GM19238 (cell line): Measurements from ENCODE around the gene SERPINC1.
"Not testable (repeated sequence)": the region's sequence is repeated elsewhere in the genome, so short reads cannot be mapped to it uniquely, and the experiment has no call there.

ENCODE experiments used
- DNase-seq: peaks from one replicate; pipeline ENCODE4 v3.0.0; 2011; ENCODE audit warnings: low spot score; ENCODE audit not compliant: insufficient read length

The SERPINC1 gene

GRCh38 chr1:173893611-173894010 is 23.5 kb downstream of the SERPINC1 start:
- DNase-seq, result no peak

GRCh38 chr1:173889885-173890284 is 27.2 kb downstream of the SERPINC1 start:
- no peak for DNase-seq

GRCh38 chr1:173888749-173889148 is 28.4 kb downstream of the SERPINC1 start:
- no peak for DNase-seq

DNA sequence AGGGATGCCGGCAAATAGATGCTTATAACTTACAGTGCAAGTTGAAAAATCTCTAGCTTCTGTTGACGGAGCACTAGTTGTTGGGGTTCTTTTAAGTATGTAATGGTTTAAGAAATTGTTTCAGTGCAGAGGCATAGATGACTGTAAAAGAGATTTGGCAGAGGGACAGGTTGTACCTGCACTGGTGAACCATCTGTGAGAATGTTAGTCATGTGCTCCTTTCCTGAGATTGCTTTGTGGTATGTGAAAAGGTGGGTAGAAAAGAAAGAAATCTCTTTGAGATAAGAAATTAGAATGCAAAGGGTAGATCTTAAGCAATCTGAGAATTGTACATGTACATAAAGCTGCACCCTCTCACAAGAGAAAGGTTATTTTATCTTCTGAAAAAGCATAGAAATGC is 29.5 kb downstream of the SERPINC1 start:
- no peak for DNase-seq

DNA sequence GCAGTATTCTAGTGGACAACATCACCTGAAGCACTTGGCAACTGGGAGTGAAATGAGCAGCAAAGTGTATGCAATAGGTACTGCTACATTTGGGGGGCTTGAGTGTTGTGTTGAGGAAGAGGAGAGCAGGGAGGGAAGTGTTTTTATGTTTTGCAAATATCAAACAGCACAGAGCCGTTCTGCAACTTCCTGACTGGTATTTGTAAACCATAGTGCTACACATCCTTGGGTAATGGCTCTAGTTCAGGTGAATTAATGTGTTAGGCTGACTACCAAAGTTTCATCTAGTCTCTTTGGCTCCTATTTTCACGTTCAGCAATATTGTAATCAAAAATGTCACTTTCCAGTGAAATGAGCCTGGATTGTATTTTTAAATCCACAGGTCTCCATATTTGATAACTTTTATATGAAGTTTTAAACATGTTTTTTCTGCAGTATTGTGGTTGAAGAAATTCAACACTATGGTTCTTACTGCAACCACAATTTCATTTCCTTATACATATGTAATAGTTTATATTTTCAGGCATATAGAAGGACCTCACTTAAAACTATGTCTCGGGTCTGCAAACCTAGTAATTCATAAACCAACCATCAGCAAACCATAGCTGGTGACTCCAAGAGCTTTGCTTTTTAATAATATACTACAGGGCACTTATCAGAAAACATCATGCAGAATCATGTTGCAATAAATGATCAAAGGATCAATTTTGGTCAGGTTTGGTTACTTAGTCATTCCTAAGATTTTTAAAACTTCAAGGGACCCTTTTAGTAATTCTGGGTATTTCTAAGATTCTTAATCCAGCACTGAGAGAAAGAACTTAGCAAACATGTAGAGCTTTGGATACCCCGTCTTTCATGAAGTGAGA is 30.1 kb downstream of the SERPINC1 start:
- DNase-seq, result no peak

DNA sequence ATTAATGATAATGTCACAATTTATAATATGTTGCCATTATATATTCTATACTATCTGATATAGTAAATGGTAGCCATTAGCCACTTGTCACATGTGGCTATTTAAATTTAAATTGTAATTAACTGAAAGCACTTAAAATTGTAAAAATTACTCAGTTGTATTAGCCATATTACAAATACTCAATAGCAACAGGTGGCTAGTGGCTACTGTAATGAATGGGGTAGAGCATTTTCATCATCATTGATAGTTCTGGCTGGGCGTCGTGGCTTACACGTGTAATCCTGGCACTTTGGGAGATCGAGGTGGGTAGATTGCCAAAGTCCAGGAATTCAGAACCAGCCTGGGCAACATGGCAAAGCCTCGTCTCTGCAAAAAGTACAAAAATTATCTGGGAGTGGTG is 32.4 kb downstream of the SERPINC1 start:
- no peak for DNase-seq

GRCh38 chr1:173881117-173881516 is 36.0 kb downstream of the SERPINC1 start:
- DNase-seq, result not testable (repeated sequence)

DNA sequence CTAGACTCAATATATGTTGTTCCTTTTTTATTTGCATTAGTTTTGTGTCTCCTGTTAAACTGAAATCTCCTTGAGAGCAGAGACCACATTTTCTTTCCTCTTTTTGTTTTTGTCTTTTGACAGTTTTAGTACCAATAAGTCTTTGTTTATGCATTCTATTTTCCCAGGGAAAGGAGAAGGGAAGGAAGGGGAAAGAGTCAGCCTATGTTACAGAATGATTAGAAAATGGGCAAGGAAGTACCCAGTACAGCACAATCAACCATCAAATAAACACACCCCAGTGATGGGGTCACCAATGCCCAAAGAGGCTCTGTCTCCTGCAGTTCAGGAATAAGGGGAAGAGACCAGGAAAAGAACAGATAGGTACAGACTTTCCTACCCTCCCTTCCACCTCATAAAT is 38.9 kb downstream of the SERPINC1 start:
- DNase-seq, result no peak

DNA sequence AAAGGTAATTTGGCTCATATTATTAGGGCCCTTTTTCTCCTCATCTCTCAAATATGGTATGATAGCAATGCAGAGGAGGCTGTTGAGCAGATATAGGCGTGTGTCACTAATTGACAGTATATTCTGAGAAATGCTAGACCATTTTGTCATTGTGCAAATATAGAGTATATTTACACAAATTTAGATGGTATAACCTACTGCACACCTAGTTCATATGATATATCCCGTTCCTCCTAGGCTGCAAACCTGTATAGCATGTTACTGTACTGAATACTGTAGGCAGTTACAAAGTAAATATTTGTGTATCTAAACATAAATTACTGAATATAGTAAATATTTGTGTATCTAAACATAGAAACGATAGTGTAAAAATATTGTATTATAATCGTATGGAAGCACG is 40.4 kb downstream of the SERPINC1 start:
- no peak for DNase-seq

DNA sequence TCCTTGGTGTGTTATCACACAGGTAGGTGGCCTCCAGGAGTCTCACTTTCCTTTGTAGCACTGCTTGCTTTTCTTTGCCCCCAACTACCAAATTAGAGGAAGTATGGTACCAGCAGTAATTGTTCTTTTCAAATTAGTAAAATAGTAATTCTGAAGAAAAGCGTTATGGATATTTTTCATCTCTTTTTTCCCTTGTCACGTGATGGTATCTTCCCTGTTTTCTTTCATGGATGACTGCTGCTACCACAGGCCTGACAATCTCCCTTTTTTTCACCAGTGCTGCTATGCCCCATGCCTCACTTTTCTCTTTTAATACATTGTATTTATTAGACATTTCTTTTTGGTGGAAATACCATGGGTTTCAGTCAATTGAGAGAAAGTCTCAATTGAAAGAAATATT is 45.6 kb downstream of the SERPINC1 start:
- no peak for DNase-seq

DNA sequence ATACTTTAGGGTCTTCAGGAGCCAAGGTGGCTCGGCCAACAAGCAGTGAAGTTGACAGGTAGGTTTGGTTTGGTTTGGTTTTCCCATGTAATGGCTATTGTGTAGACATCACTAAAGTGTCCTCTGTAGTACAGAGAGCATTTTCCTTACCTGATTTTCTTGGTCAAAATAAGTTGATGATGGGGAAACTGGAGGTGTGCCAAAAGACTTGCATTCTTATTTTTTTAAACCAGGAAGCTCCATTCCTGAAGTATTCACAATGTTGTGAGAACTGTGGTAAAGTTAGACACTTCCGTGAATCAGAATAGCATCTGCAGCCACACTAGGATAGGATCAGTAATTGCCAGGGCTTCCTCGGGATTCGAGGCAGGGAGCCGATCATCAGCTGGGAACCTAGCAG is 46.0 kb downstream of the SERPINC1 start:
- no peak for DNase-seq

- peak; percentile 8 for DNase-seq
Observed at GRCh38 chr1:173870252-173871075, 46.7 kb downstream of the SERPINC1 start.

DNA sequence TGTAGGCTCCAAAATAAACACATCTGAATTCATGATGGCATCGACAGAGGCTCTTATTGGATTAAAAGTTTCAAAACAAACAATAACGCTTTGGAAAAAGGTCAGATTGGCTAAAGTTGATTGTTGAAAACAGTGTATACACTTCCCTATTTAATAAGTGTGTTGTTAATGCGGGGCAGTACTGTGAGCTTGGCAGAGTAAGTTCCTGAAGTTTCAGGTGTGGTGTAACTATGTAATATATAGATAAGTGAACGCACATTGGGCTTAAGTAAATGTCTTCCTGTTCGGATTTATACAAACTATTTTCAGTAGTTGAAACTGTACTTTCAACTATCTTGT is 48.1 kb downstream of the SERPINC1 start:
- DNase-seq, result no peak

DNA sequence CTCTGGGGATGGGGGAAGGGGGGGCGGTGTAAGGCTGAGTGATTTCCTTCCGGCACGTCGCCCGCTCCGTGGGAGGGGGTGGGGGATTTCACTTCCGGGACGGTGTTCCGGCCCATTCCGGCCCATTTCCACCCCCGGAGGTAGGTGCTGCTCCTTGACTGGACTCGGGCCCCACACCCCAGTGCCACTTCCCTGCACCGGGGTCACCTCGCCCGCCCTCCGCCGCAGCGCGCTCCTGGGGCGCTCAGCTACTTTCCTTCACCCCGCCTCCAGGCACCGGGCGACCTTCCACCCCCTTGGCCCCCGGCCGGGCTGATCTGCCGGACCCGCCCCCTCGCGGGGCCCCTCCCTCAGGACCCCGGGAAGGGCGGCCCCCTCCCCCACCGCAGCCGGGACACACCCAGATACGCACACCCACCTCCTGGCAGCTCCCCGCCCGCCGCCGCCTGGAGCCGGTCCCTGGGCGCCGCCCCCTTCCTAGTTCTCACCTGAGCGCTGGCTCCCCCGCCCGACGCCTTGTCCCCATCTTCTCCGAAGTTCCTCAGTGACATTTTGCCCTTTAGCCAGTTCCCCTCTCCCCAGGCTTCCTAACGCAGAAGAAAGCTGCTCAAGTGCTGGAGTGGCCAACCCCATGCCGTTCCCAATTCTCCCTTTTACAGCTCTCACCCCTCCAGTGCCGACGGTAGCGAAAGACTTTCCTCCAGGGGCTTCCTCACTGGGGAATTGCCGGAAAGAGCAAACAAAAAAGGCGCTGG is 48.7 kb downstream of the SERPINC1 start, which contains the start of gene ZBTB37:
TSS of gene ZBTB37 (plus strand) at position 115 of the 755 bp plus-strand sequence. CDS start 1,846 bp downstream, outside the sequence.
- peak; percentile 66 for DNase-seq

DNA sequence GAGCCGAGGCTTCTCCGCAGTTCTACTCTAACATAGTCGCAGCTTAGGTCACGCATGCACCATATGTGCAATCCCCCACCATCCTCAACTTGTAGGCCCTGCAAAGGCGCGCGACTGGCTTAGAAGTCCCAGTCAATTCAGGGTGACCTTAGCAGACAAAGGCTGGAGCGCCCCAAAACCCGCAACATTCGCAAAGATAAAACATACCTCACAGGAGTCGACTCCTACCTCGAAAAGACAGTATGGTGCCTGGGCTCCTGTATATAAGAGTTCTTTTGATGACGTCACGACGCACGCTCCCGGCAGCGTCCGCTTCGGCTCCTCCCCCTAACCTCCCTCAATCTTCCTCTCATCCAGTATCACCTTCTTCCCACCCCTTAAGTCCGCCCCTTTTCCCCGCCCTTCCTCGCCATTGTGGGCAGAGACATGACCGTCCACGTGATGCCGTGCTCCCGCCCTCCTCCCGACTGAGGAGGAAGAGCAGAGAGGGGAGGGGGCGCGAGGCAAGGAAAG is 49.3 kb downstream of the SERPINC1 start, which contains the start of gene GAS5:
TSS of gene GAS5 (minus strand) at position 237 of the 513 bp plus-strand sequence.
- DNase-seq, result peak; percentile 68

DNA sequence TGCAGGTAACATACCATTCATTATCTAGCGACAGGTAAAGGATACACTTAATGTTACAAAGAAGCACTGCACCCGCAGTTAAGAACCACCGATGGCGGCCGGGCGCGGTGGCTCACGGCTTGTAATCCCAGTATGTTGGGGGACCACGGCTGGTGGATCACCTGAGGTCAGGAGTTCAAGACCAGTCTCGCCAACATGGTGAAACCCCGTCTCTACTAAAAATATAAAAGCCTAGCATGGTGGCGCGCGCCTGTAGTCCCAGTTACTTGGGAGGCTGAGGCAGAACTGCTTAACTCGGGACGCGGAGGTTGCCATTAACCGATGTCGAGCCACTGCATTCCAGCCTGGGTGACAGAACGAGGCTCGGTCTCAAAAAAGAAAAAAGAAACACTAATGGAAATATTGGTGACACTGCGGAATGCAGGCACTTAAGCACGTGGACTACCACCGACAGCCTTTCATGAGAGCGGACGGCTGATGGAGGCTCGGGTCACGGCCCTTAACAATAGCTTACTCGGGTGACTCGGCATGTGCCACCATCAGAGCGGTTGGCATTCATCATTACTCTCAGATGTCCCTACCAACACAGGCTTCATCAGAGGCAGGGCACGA is 49.9 kb downstream of the SERPINC1 start:
- DNase-seq, result no peak

DNA sequence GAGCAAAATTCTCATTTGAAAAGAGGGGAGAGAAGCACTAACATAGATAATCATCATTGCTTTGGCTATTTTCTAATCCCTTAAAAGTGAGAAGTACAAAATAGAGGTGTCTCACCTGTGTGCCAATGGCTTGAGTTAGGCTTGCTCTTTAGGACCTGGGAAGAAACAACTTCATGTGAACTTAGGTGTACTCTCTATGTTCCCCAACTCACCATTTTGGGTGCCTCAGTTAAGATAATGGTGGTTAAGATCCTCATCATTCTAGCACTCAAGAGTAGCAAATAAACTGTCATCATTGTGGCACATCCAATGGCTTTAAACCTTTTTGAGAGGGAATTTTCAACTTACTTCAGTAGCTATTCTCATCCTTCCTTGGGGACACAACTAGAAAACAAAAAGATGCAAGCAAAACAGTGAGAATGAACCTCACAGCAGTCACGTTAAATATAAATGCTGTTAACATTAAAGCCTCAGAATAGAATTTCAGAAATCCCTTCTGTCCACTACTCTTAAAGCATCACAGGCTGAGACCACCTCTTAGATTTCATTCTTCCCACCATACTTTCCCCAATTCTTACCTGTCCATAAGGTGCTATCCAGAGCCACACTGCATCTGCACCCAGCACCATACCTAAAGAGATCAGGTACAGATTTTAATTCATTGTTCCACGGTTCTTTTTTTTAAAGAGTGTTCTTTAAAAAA is 50.6 kb downstream of the SERPINC1 start:
- DNase-seq, result no peak

- DNase-seq, result no peak
Observed at GRCh38 chr1:173865468-173866164, 51.5 kb downstream of the SERPINC1 start.

DNA sequence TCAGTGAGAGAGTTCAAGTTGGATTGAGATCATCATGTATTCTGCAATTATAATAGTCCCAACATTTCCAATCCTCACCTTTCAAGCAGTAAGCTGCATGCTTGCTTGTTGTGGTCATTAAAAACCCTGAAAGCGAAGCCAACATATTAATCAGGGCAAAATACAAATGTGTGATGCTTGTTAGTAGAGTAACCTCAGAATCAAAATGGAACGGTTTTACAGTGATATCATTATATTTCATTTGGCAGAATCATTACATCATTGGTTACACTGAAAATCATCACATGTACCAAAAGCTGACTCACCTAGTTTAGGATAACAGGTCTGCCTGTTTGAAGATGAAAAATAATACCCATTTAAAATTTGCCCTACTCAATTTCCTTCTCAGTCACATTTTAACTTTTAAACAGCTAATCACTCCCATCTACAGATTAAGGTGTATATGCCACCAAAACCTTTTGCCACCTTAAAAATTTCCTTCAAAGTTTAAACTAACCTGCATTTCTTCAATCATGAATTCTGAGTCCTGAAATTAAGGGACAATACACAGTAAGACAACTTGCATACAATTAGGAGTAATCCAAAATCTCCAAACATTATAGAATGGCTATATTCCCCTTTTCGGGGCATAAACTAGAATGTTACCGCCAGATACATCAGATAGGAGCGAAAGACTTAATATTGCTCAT is 52.8 kb downstream of the SERPINC1 start:
- DNase-seq, result no peak
